Stimulated activated CD4-positive, alpha-beta T cell treated with anti-CD3 and anti-CD28 coated beads, Interleukin-4, amount 100 ng/mL, for 48 hours (primary cell): ENCODE measurements around the gene STK32B.
"Not testable (repeated sequence)": the region's sequence is repeated elsewhere in the genome, so short reads cannot be mapped to it uniquely, and the experiment has no call there.

Experiments used
- DNase-seq, 2 donors: peaks; one replicate each; pipeline ENCODE4 v3.0.0-alpha.2; 2020; ENCODE audit warnings: low read depth in 2 of 2

Gene STK32B

GRCh38 chr4:5206016-5206790, 154.9 kb downstream of the STK32B start:
- DNase-seq = no peak

- no peak for DNase-seq
Measured at GRCh38 chr4:5209862-5210261, 158.6 kb downstream of the STK32B start.

DNA sequence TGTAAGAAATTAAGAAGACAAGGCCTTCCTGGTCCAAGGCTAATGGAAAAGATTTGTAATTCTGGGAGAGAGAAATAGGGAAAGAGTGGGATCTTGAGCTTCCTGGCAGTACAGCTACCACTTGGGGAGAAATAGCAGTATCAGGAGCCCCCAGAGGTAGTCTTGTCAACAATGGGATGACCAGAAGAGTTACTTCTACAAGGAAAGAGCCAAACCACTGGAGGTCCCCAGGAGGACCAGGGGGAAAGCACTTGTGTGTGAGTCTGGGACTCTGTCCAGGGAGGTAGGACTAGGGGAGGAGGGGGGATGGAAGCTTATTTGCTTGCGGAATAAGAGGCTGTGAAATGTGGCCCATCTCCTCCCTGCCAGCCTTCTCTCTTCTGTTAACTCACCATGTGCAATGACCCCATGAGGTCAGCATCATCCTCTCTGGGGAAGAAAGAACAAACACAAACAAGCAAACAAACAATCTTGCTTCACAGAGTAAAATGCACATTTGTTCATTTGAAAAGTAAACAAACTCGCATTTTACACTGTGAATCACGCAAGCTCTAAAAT, 160.1 kb downstream of the STK32B start:
- no peak for DNase-seq

- no peak for DNase-seq
Measured at GRCh38 chr4:5212255-5213013, 161.2 kb downstream of the STK32B start.

DNA sequence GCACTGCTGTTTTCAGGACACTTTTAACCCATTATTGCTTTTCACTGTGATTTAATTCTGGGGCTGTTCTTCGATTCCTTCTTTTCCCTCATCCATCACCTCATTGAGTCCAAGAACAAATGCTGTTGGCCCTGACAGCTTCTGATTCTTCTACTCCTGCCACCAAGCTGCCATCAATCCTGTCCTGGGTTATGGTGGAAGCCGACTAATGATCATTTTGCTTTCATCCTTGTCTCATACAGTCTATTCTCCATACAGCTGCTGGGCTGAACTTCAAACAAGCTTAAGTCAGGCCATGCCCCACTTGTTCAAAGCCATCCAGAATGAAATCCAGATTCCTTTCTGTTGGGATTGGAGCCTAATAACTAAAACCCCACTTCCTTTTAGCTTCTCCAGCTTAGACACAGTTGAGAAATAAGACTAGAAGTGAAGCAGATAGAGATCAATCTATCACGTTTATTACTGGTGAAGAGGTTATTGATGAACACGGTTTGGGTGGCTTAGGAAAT, 161.9 kb downstream of the STK32B start:
- DNase-seq = no peak

- DNase-seq = no peak
Measured at GRCh38 chr4:5215321-5215720, 164.0 kb downstream of the STK32B start.

DNA sequence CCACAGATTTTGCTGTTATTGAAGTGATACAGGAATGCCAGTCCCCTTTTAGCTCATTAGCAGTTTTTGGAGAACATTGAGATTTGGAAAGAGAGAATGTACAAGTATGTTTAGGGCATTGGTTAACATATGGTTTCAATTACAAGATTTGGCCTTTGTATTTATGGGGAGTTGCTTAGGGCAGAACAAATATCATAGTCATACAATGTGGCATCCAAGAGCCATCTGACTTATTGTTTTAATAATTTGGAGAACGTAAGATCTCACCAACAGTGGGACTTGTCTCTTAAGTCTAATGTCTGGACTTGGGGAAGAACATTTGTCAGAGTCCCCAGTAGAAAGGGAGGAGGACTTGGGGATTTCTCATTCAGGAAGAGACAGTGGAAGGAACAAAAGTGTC, 166.1 kb downstream of the STK32B start:
- DNase-seq = no peak

DNA sequence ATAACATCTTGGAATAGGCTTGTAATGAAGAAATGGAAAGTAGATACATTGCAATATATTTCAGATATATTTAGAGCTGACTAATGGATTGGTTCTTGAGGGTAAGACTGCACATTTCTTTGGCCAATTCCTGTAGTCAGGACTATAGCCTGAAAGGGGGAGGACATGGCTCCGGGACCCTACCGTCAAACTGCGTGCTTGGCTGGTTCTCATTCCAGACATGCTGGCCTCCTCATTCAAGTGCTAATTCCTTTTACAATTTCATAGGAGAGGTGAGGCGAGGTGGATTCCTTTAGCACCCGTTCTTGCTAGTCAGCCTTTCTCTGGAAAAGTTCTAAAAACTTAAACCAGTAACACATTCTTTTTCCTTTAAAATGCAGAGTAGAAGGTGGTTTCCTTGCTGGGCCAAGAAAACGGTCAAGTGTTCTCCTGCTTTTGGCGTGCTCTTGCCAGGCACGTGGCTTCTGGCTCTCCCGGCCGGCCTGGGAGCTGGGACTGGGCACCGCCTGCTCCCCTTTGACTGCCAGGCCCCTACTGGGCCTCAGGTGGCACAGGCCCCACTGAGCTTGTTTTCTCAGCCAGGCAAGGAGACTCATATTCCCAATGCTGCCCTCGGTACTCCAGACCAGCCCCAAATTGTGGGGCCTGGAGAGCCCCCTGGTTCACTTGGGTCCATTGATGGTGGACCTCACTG, 167.2 kb downstream of the STK32B start:
- DNase-seq = no peak

DNA sequence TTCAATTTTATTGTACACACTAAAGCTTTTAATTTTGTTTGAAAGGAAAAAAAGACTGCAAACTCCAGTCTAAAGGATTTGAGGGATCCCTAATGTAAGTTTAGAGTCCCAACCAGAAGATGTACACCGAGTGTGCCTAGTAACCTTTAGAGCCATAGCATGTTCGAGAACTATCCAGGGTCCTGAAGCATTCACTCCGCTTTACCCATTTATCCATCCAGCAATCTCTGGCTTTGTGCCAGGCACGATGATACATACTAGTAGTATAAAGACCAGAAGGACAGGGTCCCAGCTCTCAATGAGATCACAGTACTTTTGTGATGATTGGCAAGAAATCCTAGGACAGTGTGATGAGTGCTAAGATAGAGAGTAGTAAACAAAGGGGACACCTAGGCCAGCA, 168.7 kb downstream of the STK32B start:
- no peak for DNase-seq

- DNase-seq = no peak
Measured at GRCh38 chr4:5222047-5222446, 170.8 kb downstream of the STK32B start.

GRCh38 chr4:5222951-5223350, 171.7 kb downstream of the STK32B start:
- no peak for DNase-seq

DNA sequence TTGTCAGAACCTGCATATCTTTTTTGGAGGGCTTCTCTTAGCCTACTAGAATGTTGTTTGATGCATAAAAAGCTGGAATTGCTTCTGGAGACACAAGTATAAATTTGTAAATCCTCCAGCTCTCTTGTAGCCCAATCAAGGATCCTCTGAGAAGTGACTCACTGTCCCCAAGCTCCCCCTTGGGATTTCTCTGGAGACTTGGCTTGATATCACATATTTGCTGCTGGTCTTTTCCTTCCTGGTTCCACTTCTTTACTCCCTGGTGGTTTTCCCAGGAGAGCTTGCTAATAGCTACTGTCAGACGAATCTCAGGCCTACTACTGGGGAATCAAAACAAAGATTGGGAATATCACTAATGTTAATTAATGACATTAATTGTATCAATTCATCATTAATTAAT, 173.1 kb downstream of the STK32B start:
- no peak for DNase-seq

- no peak for DNase-seq
Measured at GRCh38 chr4:5232549-5232948, 181.3 kb downstream of the STK32B start.

DNA sequence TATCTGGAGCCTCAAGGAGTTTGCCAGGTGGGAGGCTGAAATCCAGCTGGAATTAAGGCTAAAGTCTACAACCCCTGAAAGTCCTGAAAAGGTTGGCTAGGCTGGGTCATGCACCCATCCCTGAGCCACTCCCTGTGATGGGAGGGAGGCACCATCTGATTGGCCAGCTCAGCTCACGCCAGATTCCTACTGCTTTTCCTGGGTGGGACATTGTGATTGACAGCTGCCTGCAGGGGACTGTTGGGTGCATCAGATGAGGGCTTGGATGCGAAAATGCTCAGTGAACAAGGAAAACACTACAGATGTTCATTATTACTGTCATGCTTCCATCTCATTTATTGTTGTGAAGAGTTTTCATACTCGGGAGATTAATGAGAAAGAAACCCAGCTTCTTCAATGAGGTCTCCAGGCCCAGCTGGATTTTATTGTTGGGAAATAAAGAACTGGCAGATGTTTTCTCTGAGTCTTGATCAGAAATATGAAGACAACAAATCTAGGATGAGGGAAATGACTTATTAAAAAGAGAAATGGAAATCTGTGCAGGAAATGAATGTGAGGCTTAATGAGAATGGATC, 185.9 kb downstream of the STK32B start:
- no peak for DNase-seq

DNA sequence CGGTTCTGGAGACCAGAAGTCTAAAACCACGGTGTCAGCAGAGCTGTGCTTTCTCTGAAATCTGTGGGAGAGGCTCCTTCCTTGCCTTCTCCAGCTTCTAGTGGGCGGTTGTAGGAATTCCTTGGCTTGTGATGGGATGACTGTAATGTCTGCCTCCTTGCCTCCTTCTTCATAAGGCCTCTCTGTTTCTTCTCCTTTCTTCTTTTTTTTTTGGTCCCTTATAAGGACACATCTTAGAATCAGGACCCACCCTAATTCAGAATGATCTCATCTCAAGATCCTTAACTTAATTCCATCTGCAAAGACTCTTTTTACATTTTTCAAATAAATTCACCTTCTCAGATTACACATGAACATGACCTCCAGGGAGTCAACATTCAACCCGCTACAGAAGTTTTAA, 186.9 kb downstream of the STK32B start:
- no peak for DNase-seq

GRCh38 chr4:5247061-5247460, 195.8 kb downstream of the STK32B start:
- not testable (repeated sequence) for DNase-seq

DNA sequence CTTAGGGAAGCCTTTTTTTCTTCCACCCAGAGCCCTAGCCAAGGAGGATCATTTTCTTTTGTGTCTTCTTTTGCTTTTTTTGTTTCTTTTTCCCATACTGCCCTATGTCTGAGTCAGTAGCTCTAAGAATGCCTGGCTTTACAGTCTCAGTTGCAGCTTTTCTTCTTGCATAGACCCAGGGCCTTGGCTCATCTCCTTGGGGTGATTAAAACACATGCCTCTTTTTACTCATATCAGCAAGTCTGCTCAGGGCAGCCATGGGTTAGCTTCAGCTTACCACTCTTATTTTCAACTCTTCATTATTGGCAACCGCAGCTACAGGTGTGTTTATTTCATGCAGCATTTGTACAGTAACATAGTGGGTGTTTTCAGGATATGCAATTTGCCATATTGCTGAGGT, 196.5 kb downstream of the STK32B start:
- no peak for DNase-seq

DNA sequence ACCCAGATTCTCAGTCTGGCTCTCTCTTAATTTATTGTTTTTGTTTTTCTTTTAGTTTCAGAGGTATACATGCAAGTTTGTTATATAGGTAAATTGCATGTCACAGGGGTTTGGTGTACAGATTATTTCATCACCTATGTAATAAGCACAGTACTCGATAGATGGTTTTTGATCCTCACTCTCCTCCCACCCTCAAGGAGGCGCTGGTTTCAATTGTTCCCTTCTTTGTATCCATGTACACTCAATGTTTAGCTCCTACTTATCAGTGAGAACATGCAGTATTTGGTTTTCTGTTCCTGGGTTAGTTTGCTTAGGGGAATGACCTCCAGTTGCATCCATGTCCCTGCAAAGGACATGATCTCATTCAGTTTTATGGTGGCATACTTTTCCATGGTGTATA, 198.4 kb downstream of the STK32B start:
- DNase-seq = no peak

- DNase-seq = not testable (repeated sequence)
Measured at GRCh38 chr4:5250536-5250935, 199.3 kb downstream of the STK32B start.

GRCh38 chr4:5256421-5256820, 205.1 kb downstream of the STK32B start:
- DNase-seq = no peak

- no peak for DNase-seq
Measured at GRCh38 chr4:5257086-5257485, 205.8 kb downstream of the STK32B start.

GRCh38 chr4:5259471-5259870, 208.2 kb downstream of the STK32B start:
- no peak for DNase-seq
